Fibroblast of the aortic adventitia (primary cell): ENCODE measurements around the gene KCNIP3. TPM values are rescaled to one million over a fixed set of nuclear protein-coding genes. Genes with fewer than 3 reads are reported as not detected.
A peak's percentile ranks its signal among the peaks of the same experiment; 100 is the strongest.

Source experiments
- DNase-seq: peaks from one replicate; pipeline ENCODE4 v3.0.0-alpha.2; 2010; ENCODE audit warnings: low read depth
- H3K4me3 ChIP-seq: 2 replicates; pipeline ENCODE4 v1.5.1; 2011; ENCODE audit warnings: low read depth, mild to moderate bottlenecking, control low read depth, low read length, moderate library complexity
- total RNA-seq: library from RNA; depleted of rRNA; stranded (reverse); fragments of >200 nt; gene quantifications from 2 replicates; pipeline ENCODE4 v1.2.3, GENCODE V29; 2012; ENCODE audit warnings: low replicate concordance
- TF ChIP-seq, protein P1 (sequence below): IDR thresholded peaks from 2 replicates; pipeline ENCODE4 v1.5.1; 2011; ENCODE audit warnings: mild to moderate bottlenecking, low read length, control low read depth, inconsistent platforms; ENCODE audit not compliant: insufficient read depth

The KCNIP3 gene
- total RNA-seq, 1 donor = 2.9 TPM

DNA sequence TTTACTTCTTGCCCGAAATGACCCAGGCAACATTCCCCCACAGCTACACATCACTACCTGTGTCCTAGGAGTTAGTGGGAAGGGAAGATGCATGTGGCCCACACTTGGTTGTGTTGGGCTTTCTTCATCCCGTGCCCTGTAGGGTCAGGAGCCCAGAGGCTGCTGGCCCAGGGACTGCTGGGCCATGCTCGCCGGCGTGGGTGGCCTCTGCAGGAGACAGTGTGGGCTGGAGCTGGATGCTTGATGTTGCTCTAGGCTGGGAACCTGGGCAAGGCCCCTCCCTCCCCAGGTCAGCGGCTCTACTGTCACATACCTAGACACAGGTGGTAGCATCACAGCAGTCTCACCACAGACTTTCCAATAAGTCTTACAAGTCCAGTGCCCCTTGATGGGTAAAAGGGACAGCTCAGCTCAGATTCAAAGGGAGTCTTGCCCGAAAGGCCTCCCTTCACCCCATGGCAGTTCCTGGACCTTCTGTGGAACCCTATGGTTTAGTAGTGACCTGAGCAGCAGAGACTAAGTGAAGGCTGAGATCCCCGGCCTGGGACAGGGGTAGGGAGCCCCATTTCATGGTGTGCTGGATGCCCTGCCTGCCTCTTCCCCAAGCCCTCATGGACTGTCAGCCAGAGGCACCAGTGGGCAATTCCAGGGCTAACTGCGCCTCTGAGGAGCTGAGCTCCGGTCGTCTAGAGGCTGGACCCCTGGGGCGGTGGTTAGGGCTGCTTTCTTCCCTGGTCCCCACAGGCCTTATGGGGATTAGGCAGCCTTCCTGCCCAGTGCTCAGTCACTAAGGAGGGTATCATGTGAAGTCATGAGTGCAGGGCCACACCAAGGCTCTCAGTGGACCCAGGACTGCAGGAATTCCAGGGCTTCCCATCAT lies 59.9 kb downstream of the KCNIP3 start:
- DNase-seq = no peak
- H3K4me3 ChIP-seq = no peak overlapping the region
- TF ChIP-seq, protein P1, sequence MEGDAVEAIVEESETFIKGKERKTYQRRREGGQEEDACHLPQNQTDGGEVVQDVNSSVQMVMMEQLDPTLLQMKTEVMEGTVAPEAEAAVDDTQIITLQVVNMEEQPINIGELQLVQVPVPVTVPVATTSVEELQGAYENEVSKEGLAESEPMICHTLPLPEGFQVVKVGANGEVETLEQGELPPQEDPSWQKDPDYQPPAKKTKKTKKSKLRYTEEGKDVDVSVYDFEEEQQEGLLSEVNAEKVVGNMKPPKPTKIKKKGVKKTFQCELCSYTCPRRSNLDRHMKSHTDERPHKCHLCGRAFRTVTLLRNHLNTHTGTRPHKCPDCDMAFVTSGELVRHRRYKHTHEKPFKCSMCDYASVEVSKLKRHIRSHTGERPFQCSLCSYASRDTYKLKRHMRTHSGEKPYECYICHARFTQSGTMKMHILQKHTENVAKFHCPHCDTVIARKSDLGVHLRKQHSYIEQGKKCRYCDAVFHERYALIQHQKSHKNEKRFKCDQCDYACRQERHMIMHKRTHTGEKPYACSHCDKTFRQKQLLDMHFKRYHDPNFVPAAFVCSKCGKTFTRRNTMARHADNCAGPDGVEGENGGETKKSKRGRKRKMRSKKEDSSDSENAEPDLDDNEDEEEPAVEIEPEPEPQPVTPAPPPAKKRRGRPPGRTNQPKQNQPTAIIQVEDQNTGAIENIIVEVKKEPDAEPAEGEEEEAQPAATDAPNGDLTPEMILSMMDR = no peak

DNA sequence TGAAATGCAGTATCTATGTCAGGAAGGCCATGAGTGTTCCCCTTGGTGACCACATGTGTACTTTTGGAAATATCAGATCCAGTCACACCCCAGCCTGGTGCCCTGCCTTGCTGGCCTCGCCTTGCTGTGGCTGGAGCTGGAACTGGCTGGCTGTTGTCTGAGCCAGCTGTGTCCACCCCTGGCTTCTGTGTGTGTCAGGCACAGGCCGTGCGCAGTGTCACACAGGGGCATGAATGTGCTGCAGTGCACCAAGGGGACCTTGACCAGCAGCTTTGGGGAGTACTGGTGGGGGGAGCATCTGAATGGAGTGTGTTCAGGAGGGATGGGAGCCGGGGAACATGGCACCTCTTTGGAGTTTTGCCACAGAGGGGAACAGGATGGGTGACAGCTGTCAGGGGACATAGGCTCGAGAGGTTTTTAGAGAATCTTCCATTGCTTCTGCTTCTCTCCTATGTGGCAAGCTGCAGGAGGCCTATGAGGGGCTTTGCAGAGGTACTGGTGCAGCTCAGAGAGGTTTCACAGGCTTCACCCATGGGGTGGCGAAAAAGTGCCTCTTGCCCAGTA lies 60.7 kb downstream of the KCNIP3 start:
- no peak overlapping the region for H3K4me3 ChIP-seq
- TF ChIP-seq, protein P1 = no peak
- DNase-seq = no peak

- DNase-seq = peak; percentile 73
- TF ChIP-seq, protein P1 = no peak
- H3K4me3 ChIP-seq = no peak overlapping the region
Observed at GRCh38 chr2:95359031-95359430, 61.9 kb downstream of the KCNIP3 start.

DNA sequence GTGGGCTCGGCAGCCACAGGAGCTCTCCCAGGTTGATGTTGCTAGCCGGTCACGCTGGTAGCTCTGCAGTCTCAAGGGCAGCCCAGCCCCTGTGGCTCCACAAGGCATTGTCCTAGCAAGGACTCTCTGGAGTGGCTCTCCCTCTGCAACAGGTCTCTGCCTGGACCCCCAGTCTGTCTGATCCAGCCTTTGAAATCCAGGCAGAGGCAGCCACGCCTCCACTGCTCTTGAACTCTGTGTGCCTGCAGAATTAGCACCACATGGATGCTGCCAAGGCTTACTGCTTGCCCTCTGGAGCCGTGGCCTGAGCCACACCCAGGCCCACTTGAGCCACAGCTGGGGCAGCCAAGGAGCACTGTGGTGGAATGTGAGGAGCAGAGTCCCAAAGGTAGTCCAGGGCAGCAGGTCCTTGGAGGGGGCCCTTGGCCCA lies 62.4 kb downstream of the KCNIP3 start:
- no peak for DNase-seq
- H3K4me3 ChIP-seq = no peak overlapping the region
- TF ChIP-seq, protein P1 = no peak

GRCh38 chr2:95361216-95361980 lies 64.3 kb downstream of the KCNIP3 start:
- TF ChIP-seq, protein P1 = no peak
- H3K4me3 ChIP-seq = no peak overlapping the region
- DNase-seq = no peak

DNA sequence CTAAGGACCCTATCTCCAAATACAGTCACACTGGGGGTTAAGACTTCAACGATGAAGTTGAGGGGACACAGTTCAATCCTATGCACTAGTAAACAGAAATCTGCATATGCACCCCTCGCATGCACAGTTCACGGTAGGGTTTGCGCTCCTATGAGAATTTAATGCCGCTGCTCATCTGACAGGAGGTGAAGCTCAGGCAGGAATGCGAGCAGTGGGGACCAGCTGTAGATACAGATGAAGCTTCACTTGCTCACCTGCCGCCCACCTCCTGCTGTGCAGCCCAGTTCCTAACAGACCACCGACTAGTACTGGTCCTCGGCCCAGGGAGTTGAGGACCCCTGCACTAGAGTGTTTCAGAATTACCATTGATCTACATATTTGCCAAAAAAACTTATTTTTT lies 65.3 kb downstream of the KCNIP3 start:
- TF ChIP-seq, protein P1 = no peak
- no peak for DNase-seq

More for the DNA sequence above, 65.3 kb downstream of the KCNIP3 start:
- H3K4me3 ChIP-seq = no peak overlapping the region
